IMR-90 (cell line): ENCODE results near the gene PUM2.

ENCODE experiments used
- BHLHE40 ChIP-seq: fragments of 150-350 bp; IDR thresholded peaks from 2 replicates; pipeline ENCODE4 v1.6.1; 2016; ENCODE audit warnings: mild to moderate bottlenecking, low read depth, low read length
- CEBPB ChIP-seq: IDR thresholded peaks from 2 replicates; pipeline ENCODE4 v1.6.1; 2012; ENCODE audit warnings: low read depth, low read length, improper control_type of control experiment
- MAFK ChIP-seq: IDR thresholded peaks from 2 replicates; pipeline ENCODE4 v1.6.1; 2012; ENCODE audit warnings: low read depth, low read length, improper control_type of control experiment
- MAZ ChIP-seq: IDR thresholded peaks from 2 replicates; pipeline ENCODE4 v1.6.1; 2012; ENCODE audit warnings: low read depth, mild to moderate bottlenecking, low read length, improper control_type of control experiment, moderate library complexity, borderline replicate concordance
- MXI1 ChIP-seq: IDR thresholded peaks from 2 replicates; pipeline ENCODE4 v1.6.1; 2012; ENCODE audit warnings: low read depth, mild to moderate bottlenecking, low read length, moderate library complexity, borderline replicate concordance
- POLR2A ChIP-seq: IDR thresholded peaks from 2 replicates; pipeline ENCODE4 v1.6.1; 2012; ENCODE audit warnings: mild to moderate bottlenecking, low read depth, low read length
- RCOR1 ChIP-seq: IDR thresholded peaks from 2 replicates; pipeline ENCODE4 v1.6.1; 2012; ENCODE audit warnings: mild to moderate bottlenecking, low read length, improper control_type of control experiment; ENCODE audit not compliant: insufficient replicate concordance
- RFX5 ChIP-seq: IDR thresholded peaks from 2 replicates; pipeline ENCODE4 v1.8.0; 2012; ENCODE audit warnings: low read depth, mild to moderate bottlenecking, low read length, moderate library complexity
- SMC3 ChIP-seq: fragments of 150-350 bp; IDR thresholded peaks from 2 replicates; pipeline ENCODE4 v1.6.1; 2016; ENCODE audit warnings: low read depth, mild to moderate bottlenecking, antibody characterized with exemption, low read length, moderate library complexity
- USF2 ChIP-seq: fragments of 150-350 bp; IDR thresholded peaks from 2 replicates; pipeline ENCODE4 v1.6.1; 2017; ENCODE audit warnings: mild to moderate bottlenecking, antibody characterized with exemption, low read length, low read depth
- TF ChIP-seq, protein P1 (sequence below): conservative IDR thresholded peaks from 2 replicates; pipeline ENCODE4 v1.5.1; 2012; ENCODE audit warnings: mild to moderate bottlenecking, low read depth, low read length, improper control_type of control experiment

DNA sequence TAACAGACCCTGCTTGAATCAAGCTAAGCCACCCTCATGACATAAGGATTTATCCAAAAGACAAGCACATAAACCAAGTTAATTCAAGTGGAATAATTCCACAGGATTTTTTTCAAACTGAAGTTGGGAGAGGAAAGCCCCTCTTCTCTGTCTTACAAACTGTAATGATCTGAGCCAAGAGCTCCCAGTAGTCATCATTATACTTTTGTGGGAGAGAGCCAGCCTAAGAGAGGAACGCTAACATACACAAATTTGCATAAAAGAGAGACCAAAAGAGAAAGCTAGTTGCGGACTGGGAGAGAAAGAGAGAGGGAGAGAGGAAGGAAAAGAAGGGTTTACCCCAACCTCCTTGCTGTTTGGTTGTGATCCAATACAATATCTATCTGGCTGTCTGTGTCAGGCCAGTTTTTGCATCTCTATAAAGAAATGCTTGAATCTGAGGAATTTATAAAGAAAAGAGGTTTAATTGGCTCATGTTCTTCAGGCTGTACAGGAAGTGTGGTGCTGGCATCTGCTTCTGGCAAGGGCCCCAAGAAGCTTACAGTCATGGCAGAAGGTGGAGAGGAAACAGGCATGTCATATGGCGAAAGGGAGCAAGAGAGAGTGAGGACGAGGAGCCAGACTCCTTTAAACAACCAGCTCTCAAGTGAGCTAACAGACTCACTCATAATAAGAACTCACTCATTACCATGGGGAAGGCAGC, 20.8 kb upstream of the PUM2 start:
- TF ChIP-seq, protein P1, sequence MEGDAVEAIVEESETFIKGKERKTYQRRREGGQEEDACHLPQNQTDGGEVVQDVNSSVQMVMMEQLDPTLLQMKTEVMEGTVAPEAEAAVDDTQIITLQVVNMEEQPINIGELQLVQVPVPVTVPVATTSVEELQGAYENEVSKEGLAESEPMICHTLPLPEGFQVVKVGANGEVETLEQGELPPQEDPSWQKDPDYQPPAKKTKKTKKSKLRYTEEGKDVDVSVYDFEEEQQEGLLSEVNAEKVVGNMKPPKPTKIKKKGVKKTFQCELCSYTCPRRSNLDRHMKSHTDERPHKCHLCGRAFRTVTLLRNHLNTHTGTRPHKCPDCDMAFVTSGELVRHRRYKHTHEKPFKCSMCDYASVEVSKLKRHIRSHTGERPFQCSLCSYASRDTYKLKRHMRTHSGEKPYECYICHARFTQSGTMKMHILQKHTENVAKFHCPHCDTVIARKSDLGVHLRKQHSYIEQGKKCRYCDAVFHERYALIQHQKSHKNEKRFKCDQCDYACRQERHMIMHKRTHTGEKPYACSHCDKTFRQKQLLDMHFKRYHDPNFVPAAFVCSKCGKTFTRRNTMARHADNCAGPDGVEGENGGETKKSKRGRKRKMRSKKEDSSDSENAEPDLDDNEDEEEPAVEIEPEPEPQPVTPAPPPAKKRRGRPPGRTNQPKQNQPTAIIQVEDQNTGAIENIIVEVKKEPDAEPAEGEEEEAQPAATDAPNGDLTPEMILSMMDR, result no peak
- TF ChIP-seq POLR2A, result no peak
- no peak for TF ChIP-seq MXI1
- no peak for TF ChIP-seq MAZ
- no peak for TF ChIP-seq BHLHE40
- no peak for TF ChIP-seq MAFK
- TF ChIP-seq USF2, result no peak
- TF ChIP-seq CEBPB, result no peak
- TF ChIP-seq RFX5, result no peak
- TF ChIP-seq SMC3, result no peak
- TF ChIP-seq RCOR1, result no peak
